ENCODE results near the gene LY6G5C.
A peak's percentile ranks its signal among the peaks of the same experiment; 100 is the strongest.

The LY6G5C gene

GRCh38 chr6:31662124-31662723 lies 18.6 kb downstream of the LY6G5C start:
- Histone ChIP-seq H3K4me3 (ENCODE audit: low read depth in 1 of 2, low read length in 2 of 2) (peak overlapping the region; percentile 35 to 89), H3K9ac (ENCODE audit: low read depth in 1 of 2, low read length in 2 of 2) (peak overlapping the region in 1 of 2 donors; percentile 1), H3K36me3 (ENCODE audit: control insufficient read depth in 1 of 2, insufficient read depth in 2 of 2, low read length in 2 of 2) (peaks cover 10 to 16% of the 10 kb centered on the region in 2 donors), H3K4me1 (ENCODE audit: control insufficient read depth in 1 of 2, insufficient read depth in 2 of 2, low read length in 2 of 2) (peaks cover 63 to 72% of the 10 kb centered on the region in 2 donors), H3K27me3 (ENCODE audit: control insufficient read depth in 1 of 2, insufficient read depth in 2 of 2, low read length in 2 of 2) (no peaks in the 10 kb centered on the region), H3K9me3 (ENCODE audit: control insufficient read depth in 1 of 2, low read length in 2 of 2) (no peaks in the 10 kb centered on the region), H3K27ac (ENCODE audit: low read depth, low read length) (no peak overlapping the region)

GRCh38 chr6:31661262-31662123 lies 19.4 kb downstream of the LY6G5C start:
- H3K4me1 ChIP-seq (ENCODE audit: control insufficient read depth in 1 of 2, insufficient read depth in 2 of 2, low read length in 2 of 2), result peaks cover 59 to 66% of the 10 kb centered on the region in 2 donors
- H3K9me3 ChIP-seq (ENCODE audit: control insufficient read depth in 1 of 2, low read length in 2 of 2), result no peaks in the 10 kb centered on the region
- peak overlapping the region; percentile 88 to 97 for H3K4me3 ChIP-seq (ENCODE audit: low read depth in 1 of 2, low read length in 2 of 2)
- no peaks in the 10 kb centered on the region for H3K27me3 ChIP-seq (ENCODE audit: control insufficient read depth in 1 of 2, insufficient read depth in 2 of 2, low read length in 2 of 2)
- peak overlapping the region; percentile 83 to 96 for H3K9ac ChIP-seq (ENCODE audit: low read depth in 1 of 2, low read length in 2 of 2)
- no peak overlapping the region for H3K27ac ChIP-seq (ENCODE audit: low read depth, low read length)
- peaks cover 12 to 18% of the 10 kb centered on the region in 2 donors for H3K36me3 ChIP-seq (ENCODE audit: control insufficient read depth in 1 of 2, insufficient read depth in 2 of 2, low read length in 2 of 2)

DNA sequence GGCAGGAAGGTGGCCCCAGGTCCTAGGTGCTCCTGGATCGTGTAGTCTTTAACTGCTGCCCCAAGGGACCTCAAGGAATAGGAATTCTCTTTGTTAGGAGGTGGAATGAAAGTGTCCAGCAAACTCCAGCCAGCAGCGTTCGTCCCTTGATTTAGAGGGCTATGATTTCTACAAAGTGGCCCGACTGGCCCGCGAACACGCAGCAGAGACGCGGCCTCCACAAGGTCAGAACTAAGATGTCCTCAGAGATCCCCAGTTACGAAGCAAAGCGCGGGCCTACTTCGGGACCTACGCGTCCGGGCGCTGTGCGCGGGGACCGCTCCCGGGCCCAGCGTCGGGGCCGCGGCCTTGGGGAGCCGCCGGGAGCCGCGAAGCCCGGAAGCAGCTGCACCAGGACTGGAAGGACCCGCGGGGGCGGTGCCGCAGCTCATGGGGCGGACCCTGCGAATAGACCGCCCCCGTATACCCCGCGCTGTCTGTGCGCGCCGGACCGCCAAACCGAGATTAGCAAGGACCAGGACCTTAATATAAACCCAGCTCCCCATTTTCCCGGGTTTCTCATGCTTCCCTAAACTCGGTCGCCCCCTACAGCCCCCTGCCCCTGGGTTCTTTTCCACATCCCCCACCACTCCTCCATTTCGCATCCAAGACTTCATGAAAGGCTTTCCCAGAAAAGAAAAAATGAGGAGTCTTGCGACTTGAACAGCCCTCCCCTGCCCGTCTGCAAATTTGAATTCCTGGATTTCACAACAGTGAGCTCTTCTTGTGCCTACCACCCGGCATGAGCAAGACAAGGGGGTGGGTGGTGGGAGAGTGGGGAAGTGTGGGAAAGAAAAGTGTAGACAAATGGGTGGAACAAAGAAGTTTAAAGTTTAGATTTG lies 20.2 kb downstream of the LY6G5C start, which contains the start of gene C6orf47:
Gene C6orf47 (minus strand): TSS at position 398 of the 881 bp plus-strand sequence. CDS start 831 bp downstream, outside the sequence.
- Histone ChIP-seq H3K4me1 (ENCODE audit: control insufficient read depth in 1 of 2, insufficient read depth in 2 of 2, low read length in 2 of 2) (peaks cover 65 to 71% of the 10 kb centered on the region in 2 donors), H3K9ac (ENCODE audit: low read depth in 1 of 2, low read length in 2 of 2) (peak within 1 kb of the TSS; percentile 83 to 96), H3K4me3 (ENCODE audit: low read depth in 1 of 2, low read length in 2 of 2) (peak within 1 kb of the TSS; percentile 88 to 97), H3K36me3 (ENCODE audit: control insufficient read depth in 1 of 2, insufficient read depth in 2 of 2, low read length in 2 of 2) (peaks cover 12 to 18% of the 10 kb centered on the region in 2 donors), H3K27ac (ENCODE audit: low read depth, low read length) (peak within 1 kb of the TSS; percentile 86), H3K9me3 (ENCODE audit: control insufficient read depth in 1 of 2, low read length in 2 of 2) (no peaks in the 10 kb centered on the region), H3K27me3 (ENCODE audit: control insufficient read depth in 1 of 2, insufficient read depth in 2 of 2, low read length in 2 of 2) (no peaks in the 10 kb centered on the region)

GRCh38 chr6:31659649-31660380 lies 21.1 kb downstream of the LY6G5C start:
- peaks cover 12 to 26% of the 10 kb centered on the region in 2 donors for H3K36me3 ChIP-seq (ENCODE audit: control insufficient read depth in 1 of 2, insufficient read depth in 2 of 2, low read length in 2 of 2)
- peak overlapping the region; percentile 88 to 97 for H3K4me3 ChIP-seq (ENCODE audit: low read depth in 1 of 2, low read length in 2 of 2)
- H3K9ac ChIP-seq (ENCODE audit: low read depth in 1 of 2, low read length in 2 of 2), result peak overlapping the region; percentile 83 to 96
- peaks cover 71 to 79% of the 10 kb centered on the region in 2 donors for H3K4me1 ChIP-seq (ENCODE audit: control insufficient read depth in 1 of 2, insufficient read depth in 2 of 2, low read length in 2 of 2)
- H3K27me3 ChIP-seq (ENCODE audit: control insufficient read depth in 1 of 2, insufficient read depth in 2 of 2, low read length in 2 of 2), result no peaks in the 10 kb centered on the region
- no peaks in the 10 kb centered on the region for H3K9me3 ChIP-seq (ENCODE audit: control insufficient read depth in 1 of 2, low read length in 2 of 2)
- H3K27ac ChIP-seq (ENCODE audit: low read depth, low read length), result peak overlapping the region; percentile 86

DNA sequence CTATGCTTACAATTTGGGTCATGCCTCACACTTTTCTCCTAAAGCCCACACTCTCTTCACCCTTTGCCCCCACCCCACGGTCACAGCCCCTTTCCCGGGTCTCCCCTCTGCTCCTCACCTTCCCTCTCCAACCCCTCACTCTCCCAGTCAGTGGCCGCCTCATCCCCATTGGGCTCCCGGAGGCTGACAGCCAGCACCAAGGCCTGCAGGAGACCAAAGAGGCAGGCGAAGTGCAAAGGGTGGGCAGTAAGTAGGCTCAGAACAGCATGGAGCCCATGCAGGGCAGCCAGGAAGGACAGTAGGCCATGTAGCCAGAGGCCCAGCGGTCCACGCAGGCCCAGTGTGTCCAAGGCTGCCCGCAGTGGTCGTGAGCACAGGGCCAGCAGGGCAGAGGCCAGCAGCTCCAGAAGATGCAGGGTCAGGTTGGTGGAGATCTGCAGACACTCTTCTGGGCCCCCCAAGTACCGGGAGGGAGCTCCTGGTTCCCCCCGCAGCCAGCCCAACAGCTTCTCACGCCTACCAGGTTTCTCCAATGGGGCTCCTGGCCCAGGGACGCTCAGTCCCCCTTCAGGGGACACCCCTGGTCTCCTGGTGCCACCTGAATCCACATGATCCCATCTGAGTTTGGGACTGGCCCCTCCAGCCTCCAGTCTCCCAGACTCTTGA lies 21.8 kb downstream of the LY6G5C start:
- peaks cover 12 to 26% of the 10 kb centered on the region in 2 donors for H3K36me3 ChIP-seq (ENCODE audit: control insufficient read depth in 1 of 2, insufficient read depth in 2 of 2, low read length in 2 of 2)
- peak overlapping the region; percentile 88 to 97 for H3K4me3 ChIP-seq (ENCODE audit: low read depth in 1 of 2, low read length in 2 of 2)
- H3K9me3 ChIP-seq (ENCODE audit: control insufficient read depth in 1 of 2, low read length in 2 of 2), result no peaks in the 10 kb centered on the region
- no peak overlapping the region for H3K27ac ChIP-seq (ENCODE audit: low read depth, low read length)
- peak overlapping the region; percentile 83 to 96 for H3K9ac ChIP-seq (ENCODE audit: low read depth in 1 of 2, low read length in 2 of 2)
- H3K4me1 ChIP-seq (ENCODE audit: control insufficient read depth in 1 of 2, insufficient read depth in 2 of 2, low read length in 2 of 2), result peaks cover 69 to 77% of the 10 kb centered on the region in 2 donors
- H3K27me3 ChIP-seq (ENCODE audit: control insufficient read depth in 1 of 2, insufficient read depth in 2 of 2, low read length in 2 of 2), result no peaks in the 10 kb centered on the region

- Histone ChIP-seq H3K4me3 (ENCODE audit: low read depth in 1 of 2, low read length in 2 of 2) (peak overlapping the region; percentile 30 to 88), H3K4me1 (ENCODE audit: control insufficient read depth in 1 of 2, insufficient read depth in 2 of 2, low read length in 2 of 2) (peaks cover 64 to 68% of the 10 kb centered on the region in 2 donors), H3K27me3 (ENCODE audit: control insufficient read depth in 1 of 2, insufficient read depth in 2 of 2, low read length in 2 of 2) (no peaks in the 10 kb centered on the region), H3K36me3 (ENCODE audit: control insufficient read depth in 1 of 2, insufficient read depth in 2 of 2, low read length in 2 of 2) (peaks cover 12 to 26% of the 10 kb centered on the region in 2 donors), H3K9ac (ENCODE audit: low read depth in 1 of 2, low read length in 2 of 2) (peak overlapping the region in 1 of 2 donors; percentile 40), H3K27ac (ENCODE audit: low read depth, low read length) (no peak overlapping the region), H3K9me3 (ENCODE audit: control insufficient read depth in 1 of 2, low read length in 2 of 2) (no peaks in the 10 kb centered on the region)
These were observed 22.6 kb downstream of the LY6G5C start for GRCh38 chr6:31658158-31658688.

DNA sequence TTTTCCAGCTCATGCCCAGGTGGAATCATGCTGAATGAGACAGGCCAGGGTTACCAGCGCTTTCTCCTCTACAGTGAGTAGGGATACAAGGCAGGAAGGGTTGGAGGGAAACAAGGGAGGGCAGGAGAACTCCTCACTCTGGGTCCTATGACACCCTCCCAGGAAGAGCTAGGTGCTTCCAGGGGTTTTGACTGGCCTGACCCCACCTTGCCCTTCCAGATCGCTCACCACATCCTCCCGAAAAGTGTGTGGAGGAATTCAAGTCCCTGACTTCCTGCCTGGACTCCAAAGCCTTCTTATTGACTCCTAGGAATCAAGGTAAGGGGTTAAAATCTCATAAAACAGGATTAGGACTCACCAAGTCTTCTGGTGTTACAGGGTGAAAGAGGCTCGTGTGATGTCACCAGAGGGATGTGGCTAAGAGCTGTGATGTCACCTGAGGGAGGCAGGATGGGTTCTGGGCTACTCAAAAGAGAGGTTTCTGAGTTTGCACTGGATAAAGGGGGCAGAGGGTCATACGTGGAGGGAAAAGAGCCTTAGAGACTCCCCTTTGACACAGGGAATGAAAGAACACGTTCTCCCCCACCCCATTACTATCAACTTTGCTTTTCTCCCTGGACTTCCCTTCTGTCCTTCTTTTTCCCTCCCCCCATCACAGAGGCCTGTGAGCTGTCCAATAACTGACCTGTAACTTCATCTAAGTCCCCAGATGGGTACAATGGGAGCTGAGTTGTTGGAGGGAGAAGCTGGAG lies 23.3 kb downstream of the LY6G5C start:
- Histone ChIP-seq H3K27me3 (ENCODE audit: control insufficient read depth in 1 of 2, insufficient read depth in 2 of 2, low read length in 2 of 2) (no peaks in the 10 kb centered on the region), H3K9ac (ENCODE audit: low read depth in 1 of 2, low read length in 2 of 2) (no peak overlapping the region), H3K4me1 (ENCODE audit: control insufficient read depth in 1 of 2, insufficient read depth in 2 of 2, low read length in 2 of 2) (peaks cover 60 to 62% of the 10 kb centered on the region in 2 donors)

GRCh38 chr6:31655349-31656237 lies 25.3 kb downstream of the LY6G5C start, which contains the start of gene APOM:
Gene APOM (plus strand): TSS chr6:31655894. CDS start chr6:31655967, 73 bp downstream.
- Histone ChIP-seq H3K27ac (ENCODE audit: low read depth, low read length) (no peak within 1 kb of the TSS), H3K4me3 (ENCODE audit: low read depth in 1 of 2, low read length in 2 of 2) (peak within 1 kb of the TSS; percentile 13 to 36), H3K4me1 (ENCODE audit: control insufficient read depth in 1 of 2, insufficient read depth in 2 of 2, low read length in 2 of 2) (peaks cover 50 to 55% of the 10 kb centered on the region in 2 donors), H3K36me3 (ENCODE audit: control insufficient read depth in 1 of 2, insufficient read depth in 2 of 2, low read length in 2 of 2) (peaks cover 8 to 23% of the 10 kb centered on the region in 2 donors), H3K9ac (ENCODE audit: low read depth in 1 of 2, low read length in 2 of 2) (peak within 1 kb of the TSS in 1 of 2 donors; percentile 4), H3K27me3 (ENCODE audit: control insufficient read depth in 1 of 2, insufficient read depth in 2 of 2, low read length in 2 of 2) (no peaks in the 10 kb centered on the region), H3K9me3 (ENCODE audit: control insufficient read depth in 1 of 2, low read length in 2 of 2) (no peaks in the 10 kb centered on the region)

More for the DNA sequence above, 23.3 kb downstream of the LY6G5C start:
- no peak overlapping the region for H3K27ac ChIP-seq (ENCODE audit: low read depth, low read length)
- H3K36me3 ChIP-seq (ENCODE audit: control insufficient read depth in 1 of 2, insufficient read depth in 2 of 2, low read length in 2 of 2), result peaks cover 12 to 26% of the 10 kb centered on the region in 2 donors
- H3K4me3 ChIP-seq (ENCODE audit: low read depth in 1 of 2, low read length in 2 of 2), result no peak overlapping the region
- no peaks in the 10 kb centered on the region for H3K9me3 ChIP-seq (ENCODE audit: control insufficient read depth in 1 of 2, low read length in 2 of 2)

All from duodenal mucosa (tissue), 2 donors.